Astrocyte (in vitro differentiated cells and primary cell): ENCODE data around the gene CBLL1. TPM values are rescaled to one million over a fixed set of nuclear protein-coding genes. Genes with fewer than 3 reads are reported as not detected.

ENCODE experiments used
- DNase-seq: peaks from one replicate; pipeline ENCODE4 v3.0.0-alpha.2; 2010; ENCODE audit warnings: low read depth
- FAIRE-seq: peaks from 2 replicates; lab custom pipeline; 2011; peaks lifted over from hg19 to GRCh38; lab: Jason Lieb, UNC
- H2AFZ ChIP-seq: 2 replicates; pipeline ENCODE4 v1.6.0; 2012; ENCODE audit warnings: low read depth, low read length, inconsistent platforms
- H3K27ac ChIP-seq: 2 replicates; pipeline ENCODE4 v1.5.1; 2011; ENCODE audit warnings: low read depth, low read length, inconsistent platforms
- H3K27me3 ChIP-seq: 2 replicates; pipeline ENCODE4 v1.6.0; 2011; ENCODE audit warnings: low read length, inconsistent platforms; ENCODE audit not compliant: insufficient read depth
- H3K36me3 ChIP-seq: 2 replicates; pipeline ENCODE4 v1.5.1; 2011; ENCODE audit warnings: low read length, inconsistent platforms; ENCODE audit not compliant: insufficient read depth
- H3K4me1 ChIP-seq: 2 replicates; pipeline ENCODE4 v1.5.1; 2011; ENCODE audit warnings: low read length, inconsistent platforms; ENCODE audit not compliant: insufficient read depth
- H3K4me2 ChIP-seq: 2 replicates; pipeline ENCODE4 v1.6.0; 2012; ENCODE audit warnings: low read length, inconsistent platforms
- H3K4me3 ChIP-seq: 2 replicates; pipeline ENCODE4 v1.5.1; 2011; ENCODE audit warnings: low read depth, mild to moderate bottlenecking, low read length, inconsistent platforms; ENCODE audit not compliant: insufficient read depth
- H3K79me2 ChIP-seq: 2 replicates; pipeline ENCODE4 v1.6.0; 2012; ENCODE audit warnings: mild to moderate bottlenecking, low read length, inconsistent platforms; ENCODE audit not compliant: insufficient read depth
- H3K9ac ChIP-seq: 2 replicates; pipeline ENCODE4 v1.6.0; 2012; ENCODE audit warnings: mild to moderate bottlenecking, low read length, inconsistent platforms
- H3K9me3 ChIP-seq: 2 replicates; pipeline ENCODE4 v1.5.1; 2012; ENCODE audit warnings: low read depth, mild to moderate bottlenecking, low read length, inconsistent platforms; ENCODE audit not compliant: insufficient read depth
- H4K20me1 ChIP-seq: 2 replicates; pipeline ENCODE4 v1.6.0; 2012; ENCODE audit warnings: low read length, inconsistent platforms; ENCODE audit not compliant: insufficient read depth
- H3K27ac Mint-ChIP-seq: one replicate; pipeline ENCODE4 v1.8.0; 2021; ENCODE audit warnings: mild to moderate bottlenecking, mixed read lengths; ENCODE audit not compliant: unreplicated experiment
- H3K27me3 Mint-ChIP-seq: one replicate; pipeline ENCODE4 v1.8.0; 2021; ENCODE audit warnings: low read depth, mixed read lengths; ENCODE audit not compliant: unreplicated experiment
- H3K36me3 Mint-ChIP-seq: one replicate; pipeline ENCODE4 v1.8.0; 2021; ENCODE audit warnings: low read depth, mixed read lengths; ENCODE audit not compliant: unreplicated experiment
- H3K4me1 Mint-ChIP-seq: one replicate; pipeline ENCODE4 v1.8.0; 2021; ENCODE audit warnings: low read depth, mixed read lengths; ENCODE audit not compliant: unreplicated experiment
- H3K4me3 Mint-ChIP-seq: one replicate; pipeline ENCODE4 v1.8.0; 2021; ENCODE audit warnings: mild to moderate bottlenecking, moderate library complexity, mixed read lengths; ENCODE audit not compliant: unreplicated experiment
- H3K9me3 Mint-ChIP-seq: one replicate; pipeline ENCODE4 v1.8.0; 2021; ENCODE audit warnings: mild to moderate bottlenecking, mixed read lengths; ENCODE audit not compliant: unreplicated experiment
- CTCF ChIP-seq: IDR thresholded peaks from 2 replicates; pipeline ENCODE4 v1.5.1; 2011; ENCODE audit warnings: low read depth, mild to moderate bottlenecking, inconsistent platforms, low read length, moderate library complexity; ENCODE audit not compliant: insufficient read depth
- EZH2 ChIP-seq: IDR thresholded peaks from 2 replicates; pipeline ENCODE4 v1.6.1; 2012; ENCODE audit warnings: mild to moderate bottlenecking, low read length, inconsistent platforms; ENCODE audit not compliant: insufficient read depth
- total RNA-seq: library from RNA; stranded (reverse); gene quantifications from 2 replicates; pipeline ENCODE4 v1.2.1, GENCODE V29; 2021

CBLL1 gene
- total RNA-seq, 1 donor from 2014 or later: 27.3 TPM

GRCh38 chr7:107803009-107803610, 59.2 kb downstream of the CBLL1 start, which contains the start of gene SLC26A3:
Gene SLC26A3 (minus strand): TSS chr7:107803223. CDS start chr7:107794509, 8,714 bp downstream.
- Histone ChIP-seq H3K9ac (no peak within 1 kb of the TSS), H3K4me3 (no peak within 1 kb of the TSS), H3K27ac (no peak within 1 kb of the TSS), H3K4me2 (no peak within 1 kb of the TSS), H3K27me3 (peaks cover 20% of the 10 kb centered on the region), H2AFZ (no peak within 1 kb of the TSS), H3K79me2 (no peaks in the 10 kb centered on the region), H4K20me1 (no peaks in the 10 kb centered on the region), H3K4me1 (no peaks in the 10 kb centered on the region), H3K36me3 (no peaks in the 10 kb centered on the region), H3K9me3 (no peaks in the 10 kb centered on the region)
- H3K9me3 Mint-ChIP-seq: no peaks in the 10 kb centered on the region
- no peak for FAIRE-seq
- H3K27ac Mint-ChIP-seq: no peak within 1 kb of the TSS
- H3K4me1 Mint-ChIP-seq: no peaks in the 10 kb centered on the region
- peaks cover 10% of the 10 kb centered on the region for H3K27me3 Mint-ChIP-seq
- H3K36me3 Mint-ChIP-seq: no peaks in the 10 kb centered on the region
- H3K4me3 Mint-ChIP-seq: no peak within 1 kb of the TSS
- TF ChIP-seq EZH2 (no peak), CTCF (no peak)
- no peak for DNase-seq

DNA sequence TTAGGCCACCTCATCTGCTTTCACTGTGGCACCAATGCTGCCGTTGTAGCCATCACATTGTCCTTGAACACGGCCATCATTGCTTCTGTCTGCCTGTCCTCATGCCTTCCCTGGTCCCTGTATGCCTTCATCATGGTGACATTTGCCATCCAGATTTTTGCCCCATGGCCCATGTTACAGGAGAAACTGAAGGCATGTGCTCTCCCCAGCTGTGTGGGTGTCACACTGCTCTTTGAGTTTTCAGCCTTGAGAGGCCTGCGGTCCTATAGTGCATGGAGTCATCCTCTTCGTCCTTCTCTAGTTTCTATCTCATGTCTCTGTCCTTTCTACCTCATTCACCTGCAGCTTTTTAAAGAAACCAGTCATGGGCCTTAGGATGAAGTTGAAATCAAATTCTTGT, 65.2 kb downstream of the CBLL1 start:
- Histone ChIP-seq H3K79me2 (no peaks in the 10 kb centered on the region), H3K4me3 (no peak overlapping the region), H3K4me2 (no peak overlapping the region), H4K20me1 (no peaks in the 10 kb centered on the region), H2AFZ (no peak overlapping the region), H3K4me1 (no peaks in the 10 kb centered on the region), H3K9me3 (no peaks in the 10 kb centered on the region), H3K27ac (no peak overlapping the region), H3K27me3 (peaks cover 5% of the 10 kb centered on the region), H3K9ac (no peak overlapping the region), H3K36me3 (no peaks in the 10 kb centered on the region)
- DNase-seq: no peak
- H3K9me3 Mint-ChIP-seq: no peaks in the 10 kb centered on the region
- TF ChIP-seq CTCF (no peak), EZH2 (no peak)
- H3K4me3 Mint-ChIP-seq: no peak overlapping the region
- H3K27me3 Mint-ChIP-seq: peaks cover 5% of the 10 kb centered on the region
- FAIRE-seq: no peak
- H3K4me1 Mint-ChIP-seq: no peaks in the 10 kb centered on the region
- no peaks in the 10 kb centered on the region for H3K36me3 Mint-ChIP-seq
- H3K27ac Mint-ChIP-seq: no peak overlapping the region

DNA sequence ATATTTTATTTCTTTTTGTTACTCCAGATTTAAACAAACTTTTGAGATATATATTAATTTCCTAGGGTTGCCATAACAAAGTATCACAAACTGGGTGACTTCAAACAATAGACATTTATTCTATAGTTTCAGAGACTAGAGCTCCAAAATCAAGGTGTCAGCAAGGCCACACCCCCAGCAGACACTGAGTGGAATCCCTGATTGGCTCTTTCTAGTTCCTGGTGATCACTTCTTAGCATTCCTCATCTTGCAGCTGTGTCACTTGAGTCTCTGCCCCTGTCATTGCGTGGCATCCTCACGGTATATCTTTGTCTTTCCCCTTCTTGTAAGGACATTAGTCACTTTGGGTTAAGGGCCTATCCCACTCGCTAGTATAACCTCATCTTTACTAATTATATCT, 66.7 kb downstream of the CBLL1 start:
- H3K27me3 Mint-ChIP-seq: no peaks in the 10 kb centered on the region
- Histone ChIP-seq H3K4me3 (no peak overlapping the region), H4K20me1 (no peaks in the 10 kb centered on the region), H3K36me3 (no peaks in the 10 kb centered on the region), H2AFZ (no peak overlapping the region), H3K27me3 (no peaks in the 10 kb centered on the region), H3K9ac (no peak overlapping the region), H3K4me1 (no peaks in the 10 kb centered on the region), H3K79me2 (no peaks in the 10 kb centered on the region), H3K4me2 (no peak overlapping the region), H3K27ac (no peak overlapping the region), H3K9me3 (no peaks in the 10 kb centered on the region)
- DNase-seq: no peak
- H3K4me1 Mint-ChIP-seq: no peaks in the 10 kb centered on the region
- no peak overlapping the region for H3K27ac Mint-ChIP-seq
- peaks cover 3% of the 10 kb centered on the region for H3K9me3 Mint-ChIP-seq
- H3K36me3 Mint-ChIP-seq: no peaks in the 10 kb centered on the region
- H3K4me3 Mint-ChIP-seq: no peak overlapping the region
- no peak for TF ChIP-seq CTCF
- TF ChIP-seq EZH2: no peak
- no peak for FAIRE-seq
